Retinal pigment epithelial cell (primary cell): ENCODE measurements around the gene FZD4.
"Not testable (repeated sequence)": the region's sequence is repeated elsewhere in the genome, so short reads cannot be mapped to it uniquely, and the experiment has no call there.

Experiments
- DNase-seq: peaks from one replicate; pipeline ENCODE4 v3.0.0-alpha.2; 2010; ENCODE audit warnings: low read depth
- H3K4me3 ChIP-seq: 2 replicates; pipeline ENCODE4 v1.5.1; 2011; ENCODE audit warnings: mild to moderate bottlenecking, low read length, control low read depth, moderate library complexity
- CTCF ChIP-seq: conservative IDR thresholded peaks from 2 replicates; pipeline ENCODE4 v1.5.1; 2011; ENCODE audit warnings: low read depth, low read length, control low read depth, inconsistent platforms

The FZD4 gene

DNA sequence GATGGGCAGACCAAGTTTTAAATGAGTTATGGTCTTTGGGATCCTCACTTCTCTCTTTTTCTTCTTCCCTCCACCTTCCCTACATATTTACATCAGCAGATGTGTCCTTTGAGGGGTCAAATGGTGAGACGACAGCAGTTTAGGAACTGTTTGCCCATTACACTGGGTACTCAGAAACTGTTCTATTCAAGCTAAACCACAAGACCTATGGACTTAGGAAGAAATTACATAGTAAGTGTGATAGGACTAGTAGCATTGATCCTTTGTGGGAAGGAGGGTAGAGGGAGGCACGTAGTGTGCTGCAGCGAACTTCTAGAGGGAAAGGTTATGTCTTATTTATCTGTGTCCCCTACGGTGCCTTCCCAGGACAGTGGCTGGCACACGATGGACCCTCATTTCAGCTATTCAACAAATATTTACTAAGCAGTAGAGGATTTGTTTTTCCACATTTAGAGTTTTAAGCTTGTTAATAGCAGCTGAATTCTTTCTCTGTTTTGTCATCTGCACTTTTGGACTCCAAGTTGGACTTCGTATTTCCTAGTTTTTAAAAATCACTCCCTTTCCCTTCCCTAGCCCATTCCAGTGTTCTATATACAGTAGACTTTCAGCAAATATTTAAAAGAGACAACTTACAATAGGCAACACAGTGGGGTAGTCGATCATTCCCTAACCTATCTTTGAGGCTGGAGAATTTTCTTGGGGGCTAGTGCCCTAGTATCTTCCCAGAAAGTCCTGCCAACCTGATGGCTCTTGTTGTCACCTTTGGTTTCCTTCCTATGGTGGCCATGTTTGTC lies 13.9 kb downstream of the FZD4 start:
- TF ChIP-seq CTCF, result no peak
- no peak overlapping the region for H3K4me3 ChIP-seq
- no peak for DNase-seq

- no peak overlapping the region for H3K4me3 ChIP-seq
- TF ChIP-seq CTCF, result no peak
- DNase-seq, result peak; percentile 82
Measured at GRCh38 chr11:86940122-86940777, 14.9 kb downstream of the FZD4 start.

- peak; percentile 70 for TF ChIP-seq CTCF
- no peak for DNase-seq
- H3K4me3 ChIP-seq, result no peak overlapping the region
Measured at GRCh38 chr11:86938900-86939880, 16.0 kb downstream of the FZD4 start.

DNA sequence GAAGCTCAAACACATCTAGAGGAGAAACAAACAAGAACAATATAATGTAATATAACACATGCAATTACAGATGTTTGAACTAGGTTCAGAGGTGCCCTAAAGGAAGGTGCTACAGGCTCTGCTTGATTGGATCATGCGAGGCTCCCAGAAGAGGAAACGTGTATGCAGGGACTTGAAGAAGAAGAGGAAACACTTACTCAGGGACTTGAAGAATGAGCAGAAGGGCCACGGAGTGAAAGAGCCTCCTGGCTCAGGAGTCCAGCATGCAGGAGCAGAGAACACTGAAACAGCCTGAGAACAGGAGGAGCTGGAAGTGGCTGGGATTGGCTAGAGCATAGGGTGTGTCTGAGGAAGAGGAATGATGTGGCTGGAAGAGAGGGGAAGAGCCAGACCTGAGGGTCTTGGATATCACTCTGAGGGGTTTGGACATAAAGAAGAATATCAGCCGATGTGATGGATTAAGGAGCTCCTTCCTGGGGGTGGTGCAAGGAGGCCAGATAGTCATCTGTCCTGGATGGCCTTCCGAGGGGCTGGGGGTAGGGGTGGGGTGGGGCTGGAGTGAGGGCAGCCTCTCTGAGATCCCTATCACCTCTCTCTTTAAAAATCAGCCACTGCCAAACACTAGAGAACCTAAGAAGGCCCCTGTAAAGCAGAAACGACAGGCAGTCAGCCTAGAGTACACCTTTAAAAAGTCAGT lies 16.8 kb downstream of the FZD4 start:
- DNase-seq, result no peak
- no peak overlapping the region for H3K4me3 ChIP-seq
- TF ChIP-seq CTCF, result no peak

DNA sequence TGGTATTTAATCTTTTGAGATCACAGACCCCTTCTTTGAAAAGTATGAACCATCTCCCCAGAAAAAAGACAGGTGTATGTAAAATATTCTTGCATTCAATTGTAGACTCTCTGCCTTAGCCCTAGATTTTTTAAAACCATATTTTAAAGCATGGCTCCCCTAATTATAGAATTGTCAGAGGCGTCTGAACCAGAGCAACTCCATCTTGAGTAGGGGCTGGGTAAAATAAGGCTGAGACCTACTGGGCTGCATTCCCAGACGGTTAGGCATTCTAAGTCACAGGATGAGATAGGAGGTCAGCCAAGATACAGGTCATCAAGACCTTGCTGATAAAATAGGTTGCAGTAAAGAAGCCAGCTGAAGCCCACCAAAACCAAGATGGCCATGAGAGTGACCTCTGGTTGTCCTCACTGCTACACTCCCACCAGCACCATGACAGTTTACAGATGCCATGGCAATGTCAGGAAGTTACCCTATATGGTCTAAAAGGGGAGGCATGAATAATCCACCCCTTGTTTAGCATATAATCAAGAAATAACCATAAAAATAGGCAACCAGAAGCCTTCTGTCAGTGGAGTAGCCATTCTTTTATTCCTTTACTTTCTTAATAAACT lies 17.9 kb downstream of the FZD4 start:
- H3K4me3 ChIP-seq, DNase-seq: not testable (repeated sequence)

- no peak for TF ChIP-seq CTCF
- no peak for DNase-seq
Measured at GRCh38 chr11:86934926-86935579, 20.1 kb downstream of the FZD4 start.

More at GRCh38 chr11:86934926-86935579, 20.1 kb downstream of the FZD4 start:
- no peak overlapping the region for H3K4me3 ChIP-seq
